ENCODE measurements around the gene SCFD2. TPM values are rescaled to one million over a fixed set of nuclear protein-coding genes. Genes with fewer than 3 reads are reported as not detected.

SCFD2 gene
- polyA plus RNA-seq, 1 of the 3 experiments (the other 2 are of a cell fraction), result 14.1 TPM

- no peak overlapping the region for H3K4me3 ChIP-seq (ENCODE audit: low read depth in 2 of 2, low read length in 1 of 2)
- no peaks in the 10 kb centered on the region for H3K36me3 ChIP-seq (replicated peaks in 1 of 2; ENCODE audit: control insufficient read depth in 1 of 2, insufficient read depth in 2 of 2, low read length in 1 of 2)
- TF ChIP-seq EP300 (IDR thresholded peaks at IDR 0.05; ENCODE audit: borderline replicate concordance in 1 of 2, low read depth in 1 of 2, low read length in 1 of 2) (peak in 1 of 2 experiments; percentile 51; a peak in 1 of 4 replicates), TCF12 (IDR thresholded peaks at IDR 0.05) (peak; percentile 47; the same call in 1 of the 2 replicates), FOXM1 (IDR thresholded peaks at IDR 0.05; ENCODE audit: low read depth) (0 out of 2 replicates have a peak, but pooled peaks have one; percentile 20), SIN3A (IDR thresholded peaks at IDR 0.05; ENCODE audit: borderline replicate concordance, low read depth, low read length) (no peak), GATA2 (CRISPR knock-in tag; IDR thresholded peaks at IDR 0.05) (no peak), POLR2AphosphoS5 (IDR thresholded peaks at IDR 0.05; ENCODE audit: low read depth, low read length) (peak; percentile 36; the same call in 1 of the 2 replicates)
- no peaks in the 10 kb centered on the region for H4K20me1 ChIP-seq (ENCODE audit: insufficient read depth)
- no peaks in the 10 kb centered on the region; a peak in 1 of 4 replicates for H3K4me1 ChIP-seq (ENCODE audit: control insufficient read depth in 1 of 2, insufficient read depth in 2 of 2, low read depth in 1 of 2, low read length in 1 of 2)
- DNase-seq, result no peak
- no peaks in the 10 kb centered on the region for H3K27me3 ChIP-seq (ENCODE audit: insufficient read depth)
- H3K9me3 ChIP-seq, result no peaks in the 10 kb centered on the region
- H2AFZ ChIP-seq (ENCODE audit: low read depth), result no peak overlapping the region
- no peaks in the 10 kb centered on the region for H3F3A ChIP-seq (replicated peaks; ENCODE audit: insufficient read depth)
- H3K9me2 ChIP-seq, result no peaks in the 10 kb centered on the region
- no peaks in the 10 kb centered on the region for H3K79me2 ChIP-seq (ENCODE audit: insufficient read depth)
- peak overlapping the region in 1 of 2 experiments; percentile 75; a peak in 1 of 4 replicates for H3K27ac ChIP-seq (ENCODE audit: low read depth in 2 of 2, low read length in 1 of 2)
- H3K4me2 ChIP-seq, result no peak overlapping the region
- no peak overlapping the region for H3K9ac ChIP-seq
- ChIA-PET POLR2A (no interaction called here), CTCF (interaction anchor here (0.6 to 3.3 kb wide), 2 partner anchors 16 to 1338 kb away, joined by 3 to 22 read pairs; no protein-coding TSS in a partner anchor)
- 43% methylated on average over 1 of the region's 1 CpG for WGBS (ENCODE audit: low lambda C conversion rate)
These were observed 471.4 kb downstream of the SCFD2 start for GRCh38 chr4:52894443-52894842.

GRCh38 chr4:52892880-52893279, 473.0 kb downstream of the SCFD2 start:
- ChIA-PET POLR2A (no interaction called here), CTCF (interaction anchor here (1.1 to 3.3 kb wide), 2 partner anchors 9 to 18 kb away, joined by 5 to 22 read pairs; no protein-coding TSS in a partner anchor)
- Histone ChIP-seq H3K4me3 (ENCODE audit: low read depth in 2 of 2, low read length in 1 of 2) (no peak overlapping the region), H3K4me1 (ENCODE audit: control insufficient read depth in 1 of 2, insufficient read depth in 2 of 2, low read depth in 1 of 2, low read length in 1 of 2) (no peaks in the 10 kb centered on the region; a peak in 1 of 4 replicates), H2AFZ (ENCODE audit: low read depth) (no peak overlapping the region), H3K9ac (no peak overlapping the region), H4K20me1 (ENCODE audit: insufficient read depth) (no peaks in the 10 kb centered on the region), H3K4me2 (no peak overlapping the region), H3K9me3 (no peaks in the 10 kb centered on the region), H3K27me3 (ENCODE audit: insufficient read depth) (no peaks in the 10 kb centered on the region), H3K36me3 (replicated peaks in 1 of 2; ENCODE audit: control insufficient read depth in 1 of 2, insufficient read depth in 2 of 2, low read length in 1 of 2) (no peaks in the 10 kb centered on the region), H3K79me2 (ENCODE audit: insufficient read depth) (no peaks in the 10 kb centered on the region), H3K9me2 (no peaks in the 10 kb centered on the region), H3F3A (replicated peaks; ENCODE audit: insufficient read depth) (no peaks in the 10 kb centered on the region), H3K27ac (ENCODE audit: low read depth in 2 of 2, low read length in 1 of 2) (no peak overlapping the region)
- 93% methylated on average over 3 of the region's 3 CpGs for WGBS (ENCODE audit: low lambda C conversion rate)
- DNase-seq, result no peak
- no peak for TF ChIP-seq USF2 (IDR thresholded peaks at IDR 0.05; ENCODE audit: borderline replicate concordance, low read depth, low read length)
- no peak for TF ChIP-seq NRF1 (IDR thresholded peaks at IDR 0.05; ENCODE audit: low read depth, low read length)
- no peak for TF ChIP-seq USF1 (IDR thresholded peaks at IDR 0.05; ENCODE audit: borderline replicate concordance, low read depth)
- no peak for TF ChIP-seq EZH2phosphoT487 (IDR thresholded peaks at IDR 0.05; ENCODE audit: borderline replicate concordance, low read depth)
- no peak for TF ChIP-seq PBX3 (IDR thresholded peaks at IDR 0.05)
- TF ChIP-seq TCF12 (IDR thresholded peaks at IDR 0.05), result no peak
